Melanocyte of skin (primary cell): ENCODE results near the gene BSPRY. TPM values are rescaled to one million over a fixed set of nuclear protein-coding genes. Genes with fewer than 3 reads are reported as not detected.

Source experiments
- total RNA-seq, 2 donors: library from RNA; depleted of rRNA; stranded (reverse); fragments of >200 nt; gene quantifications; 2 replicates each; pipeline ENCODE4 v1.2.3, GENCODE V29; 2012

BSPRY gene
- under 1 TPM; 0.34 to 0.67 TPM for total RNA-seq

DNA sequence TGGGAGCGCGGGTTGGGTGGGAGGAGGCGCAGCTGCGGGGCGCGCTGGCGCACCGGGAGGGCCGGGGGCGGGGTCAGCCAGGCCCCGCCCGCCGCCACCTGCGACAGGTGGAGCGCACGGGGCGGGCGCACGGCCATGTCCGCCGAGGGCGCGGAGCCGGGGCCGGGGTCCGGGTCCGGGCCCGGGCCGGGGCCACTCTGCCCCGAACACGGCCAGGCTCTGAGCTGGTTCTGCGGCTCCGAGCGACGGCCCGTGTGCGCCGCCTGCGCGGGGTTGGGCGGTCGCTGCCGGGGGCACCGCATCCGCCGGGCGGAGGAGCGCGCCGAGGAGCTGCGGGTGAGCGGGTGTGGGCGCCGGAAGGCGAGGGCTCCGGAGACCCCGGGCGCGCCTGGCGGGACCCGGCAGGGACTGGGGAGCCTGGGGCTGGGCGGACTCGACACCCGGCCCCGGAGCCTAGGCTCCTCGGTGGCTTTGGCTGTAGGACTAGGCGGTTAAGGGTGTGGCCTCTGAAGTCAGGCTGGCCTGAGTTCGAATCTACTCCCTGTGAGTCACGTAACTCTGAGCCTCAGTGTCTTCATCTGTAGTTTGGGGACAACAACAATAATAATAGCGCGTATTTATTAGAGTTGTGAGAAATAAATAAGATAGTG is at the start of gene BSPRY:
TSS of gene BSPRY (plus strand) at position 97 of the 650 bp plus-strand sequence. CDS start at position 136, 39 bp downstream.

DNA sequence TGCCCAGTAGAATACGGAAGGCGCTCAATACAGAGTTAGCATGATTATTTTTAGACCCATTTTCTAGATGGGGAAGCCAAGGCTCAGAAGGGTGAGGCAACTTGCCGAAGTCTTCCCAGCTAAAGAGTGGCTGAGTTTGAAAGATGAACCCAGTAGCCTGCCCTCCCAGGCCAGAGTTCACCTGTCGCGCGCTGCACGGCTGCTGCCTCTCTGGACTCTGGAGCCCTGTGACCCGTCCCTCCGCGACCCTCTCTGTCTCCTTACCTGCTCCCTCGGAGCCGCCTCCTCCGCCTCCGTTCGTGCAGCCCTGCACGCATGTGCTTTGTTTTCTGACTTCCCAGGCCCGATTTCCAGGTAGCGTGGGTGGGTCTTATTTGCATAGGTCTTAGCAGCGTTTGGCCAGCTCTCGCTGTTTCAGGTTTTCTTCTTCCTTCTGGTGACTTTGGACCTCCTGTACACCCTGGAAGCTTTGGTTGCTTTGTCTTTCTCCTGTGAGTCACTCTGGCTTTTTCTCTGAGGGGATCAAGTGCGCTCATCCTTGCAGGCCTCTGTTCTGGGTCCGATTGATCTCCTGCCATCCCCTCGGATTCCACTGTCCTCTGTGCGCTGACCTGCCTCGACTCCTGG is 46.4 kb upstream of the BSPRY start, which contains the start of gene RNF183:
TSS of gene RNF183 (minus strand) at position 585 of the 627 bp plus-strand sequence. CDS start 5,192 bp downstream, outside the sequence.

DNA sequence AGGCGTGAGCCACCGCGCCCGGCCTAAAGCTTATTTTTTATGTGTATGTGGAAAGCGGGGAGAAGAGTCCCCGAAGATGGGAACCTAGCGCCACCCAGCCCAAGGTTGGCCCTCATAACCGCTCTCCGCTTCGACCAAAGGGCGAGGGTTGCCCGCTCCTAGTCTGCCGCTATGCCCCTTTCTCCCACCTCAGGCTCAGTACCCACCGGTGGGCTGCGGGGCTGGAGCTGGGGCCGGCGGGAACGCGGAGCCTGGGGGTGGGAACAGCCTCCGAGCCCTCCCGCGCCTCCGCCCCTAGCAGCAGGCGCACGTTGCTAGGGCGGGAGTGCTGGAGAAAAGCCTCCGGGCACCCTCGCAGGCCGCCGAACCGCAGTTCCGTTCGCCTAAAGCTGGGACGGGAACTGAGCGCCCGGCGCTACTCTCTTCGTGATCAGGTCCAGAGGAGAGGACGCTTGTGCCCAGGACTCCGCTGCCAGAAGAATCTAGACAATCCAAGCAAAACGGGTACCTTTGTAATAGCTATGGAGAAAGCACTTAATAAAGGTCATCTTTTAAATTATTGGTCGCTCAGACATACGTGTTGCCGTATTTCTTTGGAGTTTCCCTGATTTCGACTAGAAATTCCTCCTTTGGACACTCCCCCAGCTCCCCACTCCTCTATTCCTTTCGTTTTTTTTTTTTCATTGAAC is 9.2 kb upstream of the BSPRY start, which contains the start of gene WDR31:
TSS of gene WDR31 (minus strand) at position 265 of the 689 bp plus-strand sequence. CDS start 8,253 bp downstream, outside the sequence.

DNA sequence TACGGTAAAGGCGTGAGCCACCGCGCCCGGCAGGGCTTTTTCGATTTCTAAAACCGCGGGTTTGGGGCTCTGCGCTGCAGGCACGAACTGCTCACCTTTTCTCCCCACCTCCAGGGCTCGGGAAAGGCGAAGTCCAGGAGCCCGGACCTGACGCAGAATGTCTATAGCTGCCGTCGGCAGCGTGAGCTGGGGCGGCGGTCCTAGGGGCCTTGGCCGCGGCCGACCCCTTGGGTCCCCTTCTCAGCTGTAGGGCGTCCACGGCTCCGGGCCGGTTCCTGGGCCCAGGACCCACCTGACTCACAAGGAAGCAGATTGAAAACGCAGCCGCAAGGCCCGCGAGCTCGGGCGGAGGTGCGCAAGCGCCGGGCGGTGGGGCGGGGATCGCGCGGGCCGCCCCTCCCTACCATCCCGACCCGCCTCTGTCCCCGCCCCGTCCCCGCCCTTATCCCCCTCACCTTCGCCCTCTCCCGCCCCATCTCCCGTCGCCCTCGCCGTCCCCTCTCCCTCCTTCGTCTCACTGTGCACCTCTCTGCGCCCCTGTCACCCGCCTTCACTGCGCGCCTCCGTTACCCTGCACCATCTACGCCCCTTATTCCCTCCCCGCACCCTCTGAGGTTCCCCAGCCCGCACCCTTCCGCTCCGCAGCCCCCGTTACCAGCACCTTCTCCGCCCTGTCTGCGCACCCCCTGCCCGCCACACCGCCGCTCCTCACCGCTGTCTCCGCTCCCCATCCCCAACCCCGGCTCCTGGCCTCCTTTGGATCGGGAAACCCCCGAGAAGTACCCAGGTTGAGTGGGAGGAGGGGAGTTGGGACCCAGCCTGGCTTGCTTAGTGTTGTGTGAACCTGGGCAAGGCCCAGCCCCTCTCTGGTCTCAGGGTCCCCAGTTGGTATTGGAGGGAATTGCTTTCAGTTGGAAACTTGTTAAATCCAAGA is 27.6 kb downstream of the BSPRY start, which contains the start of gene HDHD3:
TSS of gene HDHD3 (minus strand) at position 353 of the 934 bp plus-strand sequence. CDS start 2,632 bp downstream, outside the sequence.

DNA sequence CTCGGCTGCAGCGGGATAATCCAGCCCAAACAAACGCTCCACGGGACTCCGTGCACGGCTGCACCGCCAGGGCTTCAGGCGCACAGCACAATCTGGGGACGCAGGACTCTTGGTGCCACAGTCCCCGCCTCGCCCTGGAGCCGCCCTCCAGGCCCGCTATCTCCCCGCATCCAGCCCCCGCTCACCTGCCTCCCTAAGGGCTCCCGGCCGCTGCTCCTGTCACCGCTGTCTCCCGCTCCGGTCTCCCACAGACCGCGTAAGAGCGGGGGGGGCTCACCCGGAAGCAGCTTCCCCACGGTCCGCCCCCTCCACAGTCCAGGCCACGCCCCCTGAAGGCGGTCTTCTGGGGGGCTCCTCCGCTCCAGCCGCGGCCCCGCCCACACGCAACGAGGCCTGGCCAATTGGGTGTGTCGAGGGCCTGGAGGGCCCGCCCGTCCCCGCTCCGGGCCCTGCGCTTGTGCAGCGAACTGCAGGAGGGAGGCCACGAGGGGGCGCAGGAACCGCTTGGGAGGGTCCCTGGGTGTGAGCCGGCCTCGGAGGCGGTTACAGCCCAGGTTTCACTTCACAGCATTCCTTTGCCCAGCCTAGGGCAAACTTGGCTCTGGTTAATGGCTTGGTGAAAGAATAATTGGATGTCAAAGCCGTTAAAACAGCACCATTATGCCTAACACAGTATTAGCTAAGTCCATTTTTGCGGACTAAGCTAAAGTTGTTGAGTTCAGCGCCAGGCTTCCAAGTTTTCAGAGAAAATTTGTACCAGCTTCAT is 51.9 kb downstream of the BSPRY start, which contains the start of gene ALAD:
TSS of gene ALAD (minus strand) at position 258 of the 766 bp plus-strand sequence. CDS start 7,725 bp downstream, outside the sequence.

DNA sequence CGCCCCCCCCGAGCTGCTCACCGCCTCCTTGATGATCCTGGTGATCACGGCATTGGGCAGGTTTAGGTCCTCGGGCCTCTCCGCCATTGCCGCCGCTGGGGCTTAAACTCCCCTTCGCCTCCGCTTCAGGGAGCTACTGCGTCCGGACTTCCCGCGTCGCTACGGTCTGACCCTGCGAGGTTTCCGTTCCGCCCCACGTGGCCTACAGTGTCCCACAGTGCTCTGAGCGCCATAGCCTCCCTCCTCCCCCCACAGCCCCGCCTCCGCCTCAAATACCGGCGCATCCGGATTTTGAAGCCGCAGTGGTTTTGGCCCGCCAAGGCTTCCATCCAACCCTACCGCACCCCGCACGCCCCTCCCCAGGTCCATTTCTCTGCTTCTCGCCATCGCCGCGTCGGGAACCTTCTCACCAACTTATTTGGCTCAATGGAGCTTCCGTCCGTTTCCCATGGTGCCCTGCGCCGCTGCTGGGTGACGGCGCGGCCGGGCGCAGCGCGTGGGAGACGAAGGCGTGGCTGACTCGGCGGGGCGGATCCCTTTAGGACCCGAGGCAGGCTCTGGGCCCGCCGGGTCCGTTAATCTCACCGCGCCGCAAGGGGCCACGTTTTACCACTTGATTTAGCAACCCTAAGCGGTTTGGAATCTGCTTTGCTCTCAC is 61.0 kb downstream of the BSPRY start, which contains the start of the genes C9orf43 and POLE3:
TSS of gene C9orf43 (plus strand) at position 541 of the 658 bp plus-strand sequence. CDS start 2,747 bp downstream, outside the sequence.
TSS of gene POLE3 (minus strand) at position 469 of the 658 bp plus-strand sequence. CDS start at position 87, 382 bp downstream.

Other genes with a start within 250 kb of the BSPRY start
- 1 to 10 TPM; 8.3 to 10.0 TPM for gene SLC31A2, start 198.5 kb upstream of the BSPRY start, total RNA-seq
- gene FKBP15, start 128.3 kb upstream of the BSPRY start, total RNA-seq = 10 to 100 TPM; 33.7 to 38.3 TPM
- 10 to 100 TPM; 34.8 to 70.3 TPM for gene SLC31A1, start 128.0 kb upstream of the BSPRY start, total RNA-seq
- gene CDC26, start 74.0 kb upstream of the BSPRY start, total RNA-seq = 10 to 100 TPM; 22.0 to 37.3 TPM
- 10 to 100 TPM; 19.6 to 49.3 TPM for gene PRPF4, start 73.9 kb upstream of the BSPRY start, total RNA-seq
- not detected for gene RNF183, start 46.2 kb upstream of the BSPRY start, total RNA-seq
- 1 to 10 TPM in 1 of 2 donors, under 1 TPM in 1; 1.00 to 1.7 TPM for gene WDR31, start 9.3 kb upstream of the BSPRY start, total RNA-seq
- 10 to 100 TPM; 17.9 to 25.0 TPM for gene HDHD3, start 27.4 kb downstream of the BSPRY start, total RNA-seq
- gene ALAD, start 51.7 kb downstream of the BSPRY start, total RNA-seq = 10 to 100 TPM; 28.6 to 33.4 TPM
- gene POLE3, start 61.1 kb downstream of the BSPRY start, total RNA-seq = 10 to 100 TPM; 43.7 to 81.6 TPM
- 1 to 10 TPM; 1.7 TPM for gene C9orf43, start 61.2 kb downstream of the BSPRY start, total RNA-seq
- gene RGS3, start 114.2 kb downstream of the BSPRY start, total RNA-seq = 10 to 100 TPM in 1 of 2 donors, 1 to 10 TPM in 1; 9.3 to 13.3 TPM